ENCODE measurements around the gene ITGB3BP.

GRCh38 chr1:63454269-63454668, 68.8 kb downstream of the ITGB3BP start:
- peak; percentile 44 for TF ChIP-seq CTCF (IDR thresholded peaks at IDR 0.05)
- no peak for TF ChIP-seq EZH2phosphoT487 (IDR thresholded peaks at IDR 0.05)
